Calu3 (cell line): ENCODE results near the gene ADAMTSL3. TPM values are rescaled to one million over a fixed set of nuclear protein-coding genes. Genes with fewer than 3 reads are reported as not detected.

Source experiments
- BruUV-seq: library from RNA; stranded (reverse); fragments of 400-500 nt; replicated peaks from 2 replicates; lab custom pipeline; 2021; lab: Mats Ljungman, UMichigan
- CTCF ChIA-PET: fragments of 300-600 bp; sonication (Branson Sonifier 250); formaldehyde crosslinking; loops from one replicate; lab custom pipeline; 2022; ENCODE audit warnings: antibody characterized with exemption; lab: Charles Lee
- DNase-seq: peaks from one replicate; pipeline ENCODE4 v3.0.0; 2022
- H3K27ac Mint-ChIP-seq: one replicate; pipeline ENCODE4 v1.8.0; 2022; ENCODE audit warnings: mixed read lengths; ENCODE audit not compliant: unreplicated experiment
- H3K27me3 Mint-ChIP-seq: one replicate; pipeline ENCODE4 v1.8.0; 2022; ENCODE audit warnings: mixed read lengths; ENCODE audit not compliant: unreplicated experiment
- H3K36me3 Mint-ChIP-seq: one replicate; pipeline ENCODE4 v1.8.0; 2022; ENCODE audit warnings: mild to moderate bottlenecking, moderate library complexity, mixed read lengths; ENCODE audit not compliant: insufficient read depth, unreplicated experiment
- H3K4me1 Mint-ChIP-seq: one replicate; pipeline ENCODE4 v1.8.0; 2022; ENCODE audit warnings: mild to moderate bottlenecking, low read depth, mixed read lengths; ENCODE audit not compliant: unreplicated experiment
- H3K4me3 Mint-ChIP-seq: one replicate; pipeline ENCODE4 v1.8.0; 2022; ENCODE audit warnings: mild to moderate bottlenecking, low read depth, moderate library complexity, mixed read lengths; ENCODE audit not compliant: unreplicated experiment
- H3K9me3 Mint-ChIP-seq: one replicate; pipeline ENCODE4 v1.8.0; 2022; ENCODE audit warnings: low read depth, mixed read lengths; ENCODE audit not compliant: unreplicated experiment
- CTCF ChIP-seq: fragments of 200-600 bp; IDR thresholded peaks from one replicate; pipeline ENCODE4 v1.8.0; 2022; ENCODE audit warnings: antibody characterized with exemption; ENCODE audit not compliant: unreplicated experiment
- intact Hi-C: fragments of 100-400 bp; cut with micrococcal nuclease; formaldehyde crosslinking; loops from one replicate; pipeline ENCODE4 v1.10.0; 2022; ENCODE audit not compliant: unreplicated experiment
- total RNA-seq: library from RNA; stranded (reverse); gene quantifications from 2 replicates; pipeline ENCODE4 v1.2.3, GENCODE V29; 2022

The ADAMTSL3 gene
- total RNA-seq, 1 experiment from 2014 or later, result 2.4 TPM

- peak; percentile 22 for DNase-seq
- TF ChIP-seq CTCF, result peak; percentile 33
- intact Hi-C loops, result no loop called here
- H3K36me3 Mint-ChIP-seq, result no peaks in the 10 kb centered on the region
- peaks cover 19% of the 10 kb centered on the region for H3K27me3 Mint-ChIP-seq
- BruUV-seq, result no TSS peak
- H3K27ac Mint-ChIP-seq, result no peak overlapping the region
- no peak overlapping the region for H3K4me3 Mint-ChIP-seq
- no peaks in the 10 kb centered on the region for H3K4me1 Mint-ChIP-seq
- CTCF ChIA-PET, result interaction anchor here (0.9 kb wide), 1 partner anchor 10 kb away, joined by 3 read pairs; no protein-coding TSS in a partner anchor
- H3K9me3 Mint-ChIP-seq, result peaks cover 13% of the 10 kb centered on the region
These were observed 319.9 kb downstream of the ADAMTSL3 start for GRCh38 chr15:83973816-83974215.

DNA sequence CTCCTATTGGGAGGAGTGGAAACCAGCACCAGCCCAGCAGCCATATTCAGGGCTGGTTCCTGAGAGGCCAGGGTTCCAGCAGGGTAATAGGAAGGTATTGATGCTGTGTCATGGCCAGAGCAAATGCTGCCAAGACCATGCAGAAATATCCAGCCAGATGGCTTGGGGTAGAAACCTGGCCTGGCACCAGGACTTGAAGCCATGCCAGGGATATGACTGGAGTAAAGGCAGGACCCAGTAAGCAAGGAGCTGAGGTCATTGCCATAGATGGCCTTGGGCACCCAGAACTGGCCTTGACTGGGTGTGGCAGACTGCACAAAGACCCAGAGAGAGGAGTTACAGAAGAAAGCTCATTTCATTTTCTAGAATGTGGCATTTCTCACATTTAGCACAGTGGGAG is 324.1 kb downstream of the ADAMTSL3 start:
- Mint-ChIP-seq H3K27ac (no peak overlapping the region), H3K4me3 (no peak overlapping the region), H3K36me3 (no peaks in the 10 kb centered on the region), H3K9me3 (peaks cover 16% of the 10 kb centered on the region), H3K27me3 (peaks cover 19% of the 10 kb centered on the region), H3K4me1 (no peaks in the 10 kb centered on the region)
- DNase-seq, result no peak
- BruUV-seq, result no TSS peak
- CTCF ChIA-PET, result no interaction called here
- intact Hi-C loops, result no loop called here
- no peak for TF ChIP-seq CTCF

DNA sequence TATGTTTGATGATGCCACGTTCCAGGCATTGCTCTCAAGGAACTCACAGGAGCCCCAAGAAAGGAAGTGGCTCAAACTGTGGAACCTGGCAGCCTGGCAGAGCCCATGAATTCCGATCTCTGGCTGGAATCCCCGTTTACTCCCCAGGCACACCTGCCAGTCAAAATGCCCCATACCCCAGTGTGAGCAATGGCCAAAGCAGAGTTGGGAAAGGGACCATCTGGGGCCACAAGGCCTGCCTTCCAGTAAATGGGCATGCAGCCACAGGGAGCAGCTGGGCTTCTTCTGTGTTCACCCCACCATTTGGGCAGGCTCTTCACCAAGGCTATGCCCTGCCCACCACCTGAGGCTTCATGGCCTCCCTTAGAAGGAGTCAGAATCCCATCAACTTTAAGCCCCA is 324.7 kb downstream of the ADAMTSL3 start:
- DNase-seq, result no peak
- TF ChIP-seq CTCF, result no peak
- no TSS peak for BruUV-seq
- Mint-ChIP-seq H3K27ac (no peak overlapping the region), H3K9me3 (peaks cover 16% of the 10 kb centered on the region), H3K4me1 (no peaks in the 10 kb centered on the region), H3K36me3 (no peaks in the 10 kb centered on the region), H3K4me3 (no peak overlapping the region), H3K27me3 (peaks cover 19% of the 10 kb centered on the region)
- intact Hi-C loops, result no loop called here
- CTCF ChIA-PET, result no interaction called here

DNA sequence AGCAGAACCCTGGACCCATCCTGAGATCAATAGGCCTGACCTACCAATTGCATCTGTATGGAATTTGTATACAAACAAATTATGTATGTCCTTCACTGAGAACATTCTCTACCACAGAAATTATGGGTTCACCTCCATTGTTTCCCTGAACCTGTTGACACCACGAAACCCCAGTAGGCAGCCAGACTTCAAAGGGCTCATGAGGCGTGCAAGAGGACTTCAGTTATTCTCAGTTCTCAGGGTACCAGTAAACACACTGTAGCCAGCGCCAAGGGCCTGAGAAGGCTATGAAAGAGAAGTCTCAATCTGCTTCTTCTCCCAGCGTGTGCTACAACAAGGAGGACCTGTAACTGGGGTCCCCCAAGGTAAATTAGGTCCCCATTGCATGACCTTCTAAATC is 326.7 kb downstream of the ADAMTSL3 start:
- TF ChIP-seq CTCF, result no peak
- H3K27ac Mint-ChIP-seq, result no peak overlapping the region
- no peak overlapping the region for H3K4me3 Mint-ChIP-seq
- CTCF ChIA-PET, result no interaction called here
- intact Hi-C loops, result no loop called here
- BruUV-seq, result no TSS peak
- no peaks in the 10 kb centered on the region for H3K4me1 Mint-ChIP-seq
- no peak for DNase-seq
- no peaks in the 10 kb centered on the region for H3K36me3 Mint-ChIP-seq
- peaks cover 12% of the 10 kb centered on the region for H3K9me3 Mint-ChIP-seq
- peaks cover 19% of the 10 kb centered on the region for H3K27me3 Mint-ChIP-seq
